Tibial nerve (tissue), 4 donors: ENCODE measurements around the gene MAGI1. TPM values are rescaled to one million over a fixed set of nuclear protein-coding genes. Genes with fewer than 3 reads are reported as not detected.

Experiments used
- DNase-seq, 2 donors: peaks; one replicate each; pipeline ENCODE4 v3.0.0-alpha.2; 2019; ENCODE audit warnings: low spot score in 2 of 2
- H3K27ac ChIP-seq, 4 donors: fragments of 200-600 bp; sonication (generic) in 3 of 4; one replicate each; pipeline ENCODE4 v1.5.1; 2017 to 2019; ENCODE audit warnings: mild to moderate bottlenecking in 1 of 4
- H3K27me3 ChIP-seq, 2 donors: fragments of 200-600 bp; sonication (generic) in 1 of 2; one replicate each; pipeline versions ENCODE4 v1.5.1 to v1.6.0; 2017 to 2019
- H3K36me3 ChIP-seq, 3 donors: fragments of 200-600 bp; sonication (generic); one replicate each; pipeline ENCODE4 v1.5.1; 2018 to 2019
- H3K4me1 ChIP-seq, 4 donors: fragments of 200-600 bp; sonication (generic) in 3 of 4; one replicate each; pipeline ENCODE4 v1.5.1; 2017 to 2019
- H3K4me3 ChIP-seq, 4 donors: fragments of 200-600 bp; sonication (generic) in 3 of 4; one replicate each; pipeline ENCODE4 v1.5.1; 2017 to 2019; ENCODE audit warnings: mild to moderate bottlenecking in 1 of 4, moderate library complexity in 1 of 4
- H3K9me3 ChIP-seq, 4 donors: fragments of 200-600 bp; sonication (generic) in 3 of 4; one replicate each; pipeline ENCODE4 v1.5.1; 2017 to 2019
- EP300 ChIP-seq, 2 donors: sonication (generic); formaldehyde crosslinking; IDR thresholded peaks; one replicate each; pipeline ENCODE4 v1.6.1; 2017; ENCODE audit warnings: antibody characterized with exemption in 2 of 2, mild to moderate bottlenecking in 1 of 2
- POLR2A ChIP-seq, 2 donors: fragments of 450-650 bp; IDR thresholded peaks; one replicate each; pipeline ENCODE4 v1.6.1; 2017; ENCODE audit warnings: antibody characterized with exemption in 2 of 2, mild to moderate bottlenecking in 2 of 2, moderate library complexity in 2 of 2
- WGBS, 2 donors: methylation state at CpG; one replicate each; pipeline ENCODE4 v1.1.5; 2018; 5-methylcytosine and 5-hydroxymethylcytosine counted together
- total RNA-seq, 4 donors: library from RNA; depleted of rRNA; stranded (reverse); fragments of >200 nt; gene quantifications; one replicate each; pipeline ENCODE4 v1.1.0, GENCODE V29; 2016
- TF ChIP-seq, protein P1 (sequence below), 5 experiments: fragments of 200-600 bp in 3 of 5; fragments of 450-650 bp in 2 of 5; sonication (generic) in 3 of 5; IDR thresholded peaks; one replicate each; pipeline ENCODE4 v1.5.1; 2016 to 2019; ENCODE audit warnings: antibody characterized with exemption in 5 of 5, mild to moderate bottlenecking in 3 of 5, moderate library complexity in 2 of 5

MAGI1 gene
- total RNA-seq, 4 donors from 2014 or later = 30.6 to 52.8 (median 36.1) TPM

DNA sequence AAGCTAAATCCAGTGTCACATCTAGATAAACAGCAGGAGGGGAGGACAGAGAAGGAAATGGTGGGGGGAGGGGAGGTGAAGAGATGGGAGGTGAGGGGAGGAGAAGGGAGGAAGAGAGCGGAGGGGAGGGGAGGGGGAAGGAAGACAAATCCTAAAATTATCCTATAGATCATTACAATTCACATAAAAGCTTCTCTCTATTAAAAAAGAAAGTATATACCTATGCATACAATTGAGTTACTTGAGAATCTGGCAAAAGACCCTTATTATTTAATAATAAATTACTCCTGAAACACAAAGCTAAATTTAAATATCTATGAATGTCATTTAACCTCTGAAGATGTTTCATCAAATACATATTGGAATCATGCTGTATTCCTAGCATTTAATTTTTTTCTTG, 303.9 kb downstream of the MAGI1 start:
- Histone ChIP-seq H3K4me1 (peaks cover 0 to 18% (median 5%) of the 10 kb centered on the region in 4 donors), H3K27ac (no peak overlapping the region), H3K4me3 (no peak overlapping the region), H3K27me3 (no peaks in the 10 kb centered on the region), H3K9me3 (no peaks in the 10 kb centered on the region), H3K36me3 (no peaks in the 10 kb centered on the region)
- DNase-seq = no peak
- TF ChIP-seq, protein P1, sequence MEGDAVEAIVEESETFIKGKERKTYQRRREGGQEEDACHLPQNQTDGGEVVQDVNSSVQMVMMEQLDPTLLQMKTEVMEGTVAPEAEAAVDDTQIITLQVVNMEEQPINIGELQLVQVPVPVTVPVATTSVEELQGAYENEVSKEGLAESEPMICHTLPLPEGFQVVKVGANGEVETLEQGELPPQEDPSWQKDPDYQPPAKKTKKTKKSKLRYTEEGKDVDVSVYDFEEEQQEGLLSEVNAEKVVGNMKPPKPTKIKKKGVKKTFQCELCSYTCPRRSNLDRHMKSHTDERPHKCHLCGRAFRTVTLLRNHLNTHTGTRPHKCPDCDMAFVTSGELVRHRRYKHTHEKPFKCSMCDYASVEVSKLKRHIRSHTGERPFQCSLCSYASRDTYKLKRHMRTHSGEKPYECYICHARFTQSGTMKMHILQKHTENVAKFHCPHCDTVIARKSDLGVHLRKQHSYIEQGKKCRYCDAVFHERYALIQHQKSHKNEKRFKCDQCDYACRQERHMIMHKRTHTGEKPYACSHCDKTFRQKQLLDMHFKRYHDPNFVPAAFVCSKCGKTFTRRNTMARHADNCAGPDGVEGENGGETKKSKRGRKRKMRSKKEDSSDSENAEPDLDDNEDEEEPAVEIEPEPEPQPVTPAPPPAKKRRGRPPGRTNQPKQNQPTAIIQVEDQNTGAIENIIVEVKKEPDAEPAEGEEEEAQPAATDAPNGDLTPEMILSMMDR (IDR thresholded peaks at IDR 0.05) = no peak
- no peak for TF ChIP-seq EP300 (IDR thresholded peaks at IDR 0.05)
- TF ChIP-seq POLR2A (IDR thresholded peaks at IDR 0.05) = no peak
- WGBS, 2 donors = 85 to 94% methylated on average over 1 of the region's 1 CpG

DNA sequence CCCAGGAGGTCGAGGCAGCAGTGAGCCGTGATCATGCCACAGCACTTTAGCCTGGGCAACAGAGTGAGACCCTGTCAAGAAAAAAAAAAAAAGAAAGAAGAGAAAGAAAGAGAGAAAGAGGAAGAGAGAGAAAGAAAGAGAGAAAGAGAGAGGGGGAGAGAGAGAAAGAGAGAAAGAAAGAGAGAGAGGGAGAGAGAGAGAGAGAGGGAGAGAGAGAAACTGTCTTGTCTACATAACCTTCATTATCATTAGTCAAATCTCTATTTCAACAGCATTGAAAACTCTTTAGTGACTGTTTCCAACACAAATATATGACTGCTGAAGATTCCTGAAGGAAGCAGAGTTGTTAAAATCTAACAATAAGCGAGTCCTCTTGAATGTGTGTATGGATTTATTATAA, 304.3 kb downstream of the MAGI1 start:
- H3K4me3 ChIP-seq = no peak overlapping the region
- H3K36me3 ChIP-seq = no peaks in the 10 kb centered on the region
- WGBS, 2 donors = 85 to 86% methylated on average over 3 of the region's 3 CpGs
- no peak for DNase-seq
- H3K4me1 ChIP-seq = peaks cover 0 to 22% (median 5%) of the 10 kb centered on the region in 4 donors
- no peak overlapping the region for H3K27ac ChIP-seq
- H3K27me3 ChIP-seq = no peaks in the 10 kb centered on the region
- TF ChIP-seq, protein P1 (IDR thresholded peaks at IDR 0.05) = no peak
- TF ChIP-seq POLR2A (IDR thresholded peaks at IDR 0.05) (no peak), EP300 (IDR thresholded peaks at IDR 0.05) (no peak)
- H3K9me3 ChIP-seq = no peaks in the 10 kb centered on the region

DNA sequence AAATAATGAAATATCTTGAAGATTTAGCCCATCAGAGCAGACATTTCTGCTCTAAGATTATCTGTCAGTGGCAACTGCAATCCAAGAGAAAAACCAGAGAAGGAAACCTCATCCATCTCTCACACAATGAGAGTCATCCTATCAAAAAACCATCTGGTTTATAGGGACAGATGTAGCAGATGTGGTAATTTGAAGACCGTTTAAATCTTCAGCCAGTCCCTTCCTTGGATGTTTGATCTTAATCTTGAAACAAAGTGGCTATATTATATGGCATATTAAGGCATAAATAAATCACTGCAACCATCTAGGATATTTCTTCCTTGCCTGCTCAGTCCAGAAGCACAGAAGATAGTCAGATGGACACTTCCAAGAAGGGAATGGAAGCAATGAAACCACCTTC, 305.3 kb downstream of the MAGI1 start:
- no peaks in the 10 kb centered on the region for H3K36me3 ChIP-seq
- H3K27ac ChIP-seq = no peak overlapping the region
- no peak for DNase-seq
- H3K27me3 ChIP-seq = no peaks in the 10 kb centered on the region
- H3K4me1 ChIP-seq = peaks cover 0 to 30% (median 5%) of the 10 kb centered on the region in 4 donors
- TF ChIP-seq, protein P1 (IDR thresholded peaks at IDR 0.05) = no peak
- TF ChIP-seq EP300 (IDR thresholded peaks at IDR 0.05) (no peak), POLR2A (IDR thresholded peaks at IDR 0.05) (no peak)
- H3K4me3 ChIP-seq = no peak overlapping the region
- 81 to 92% methylated on average over 1 of the region's 1 CpG for WGBS, 2 donors
- no peaks in the 10 kb centered on the region for H3K9me3 ChIP-seq

DNA sequence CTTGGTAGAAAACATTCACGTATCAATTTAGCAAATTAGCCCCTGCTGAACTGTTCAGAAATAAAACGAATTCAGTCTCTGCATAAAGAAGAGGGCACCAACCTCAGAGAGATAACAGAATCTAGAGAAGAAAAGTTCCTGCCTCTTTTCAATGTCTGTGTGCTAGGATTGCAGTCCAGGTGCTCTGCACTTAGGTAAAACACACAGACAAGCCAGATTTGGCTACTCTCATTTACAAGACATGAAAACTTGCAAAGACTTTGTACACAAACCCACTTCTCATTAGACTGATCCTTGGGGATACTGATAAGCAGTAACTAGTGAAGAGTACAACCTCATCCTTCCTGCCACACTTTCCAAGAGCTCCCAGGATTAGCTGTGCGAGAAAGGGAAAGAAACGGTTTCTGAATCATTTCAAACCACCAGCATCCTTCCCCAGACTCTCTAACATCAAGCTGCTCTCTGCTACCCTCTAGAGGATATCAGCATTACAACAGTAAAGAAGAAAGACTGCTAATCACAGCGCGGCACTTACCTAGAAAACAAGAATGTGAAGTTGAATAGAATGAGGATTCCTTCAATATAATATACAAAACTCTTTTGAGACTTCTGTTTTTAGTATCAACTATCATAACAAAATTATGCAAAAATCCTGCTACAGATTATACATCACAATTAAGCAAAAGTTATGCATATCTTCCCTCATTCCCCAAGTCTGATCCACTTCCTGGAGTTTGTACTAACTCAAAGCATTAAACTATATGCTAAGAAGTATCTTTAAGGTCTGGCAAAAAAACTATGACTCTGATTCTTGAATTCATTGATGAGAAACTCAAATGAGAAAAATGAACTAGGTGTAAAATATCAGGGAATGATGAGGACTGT, 306.4 kb downstream of the MAGI1 start:
- TF ChIP-seq, protein P1 (IDR thresholded peaks at IDR 0.05) = peak; percentile 58 to 81 (median 65)
- no peak for TF ChIP-seq POLR2A (IDR thresholded peaks at IDR 0.05)
- Histone ChIP-seq H3K27me3 (no peaks in the 10 kb centered on the region), H3K9me3 (no peaks in the 10 kb centered on the region), H3K4me3 (no peak overlapping the region), H3K27ac (no peak overlapping the region), H3K4me1 (peaks cover 0 to 35% (median 5%) of the 10 kb centered on the region in 4 donors), H3K36me3 (no peaks in the 10 kb centered on the region)
- WGBS, 2 donors = 29 to 33% methylated on average over 6 of the region's 6 CpGs
- peak in 1 of 2 donors; percentile 46 for DNase-seq

DNA sequence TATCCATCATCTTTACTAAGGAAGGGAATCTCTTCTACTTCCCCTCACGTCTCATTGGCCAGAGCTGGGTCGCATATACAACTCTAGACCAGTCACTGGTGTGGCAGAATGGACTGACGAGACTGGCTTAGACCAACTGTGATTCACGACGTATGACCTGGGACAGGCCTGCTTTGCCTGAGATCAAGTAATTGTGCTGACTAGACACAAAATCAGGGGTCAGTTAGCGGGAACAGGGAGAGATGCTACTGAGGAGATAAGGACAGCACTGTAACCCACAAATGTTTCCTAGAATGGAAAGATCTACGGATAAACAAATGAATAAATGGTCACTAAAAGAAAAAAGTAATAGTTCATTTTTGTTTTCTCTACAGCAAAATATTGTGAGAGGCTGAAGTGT, 308.3 kb downstream of the MAGI1 start:
- DNase-seq = no peak
- Histone ChIP-seq H3K4me1 (peaks cover 0 to 35% (median 5%) of the 10 kb centered on the region in 4 donors), H3K9me3 (no peaks in the 10 kb centered on the region), H3K36me3 (no peaks in the 10 kb centered on the region), H3K27me3 (no peaks in the 10 kb centered on the region), H3K27ac (no peak overlapping the region), H3K4me3 (no peak overlapping the region)
- WGBS, 2 donors = 95% methylated on average over 7 of the region's 7 CpGs
- TF ChIP-seq POLR2A (IDR thresholded peaks at IDR 0.05) (no peak), EP300 (IDR thresholded peaks at IDR 0.05) (no peak)
- TF ChIP-seq, protein P1 (IDR thresholded peaks at IDR 0.05) = no peak
